DOHH2 (cell line): ENCODE results near the gene CACNB4.

ENCODE experiments used
- EZH2phosphoT487 ChIP-seq: fragments of 200-600 bp; sonication (generic); IDR thresholded peaks from 2 replicates; pipeline ENCODE4 v1.6.1; 2017; ENCODE audit warnings: borderline replicate concordance, mild to moderate bottlenecking, antibody characterized with exemption, low read length, moderate library complexity, mixed read lengths
- TF ChIP-seq, protein P1 (sequence below): fragments of 200-600 bp; sonication (generic); IDR thresholded peaks from one replicate; pipeline ENCODE4 v1.5.1; 2014; ENCODE audit warnings: antibody characterized with exemption, mild to moderate bottlenecking, low read depth, low read length; ENCODE audit not compliant: poor library complexity, severe bottlenecking

DNA sequence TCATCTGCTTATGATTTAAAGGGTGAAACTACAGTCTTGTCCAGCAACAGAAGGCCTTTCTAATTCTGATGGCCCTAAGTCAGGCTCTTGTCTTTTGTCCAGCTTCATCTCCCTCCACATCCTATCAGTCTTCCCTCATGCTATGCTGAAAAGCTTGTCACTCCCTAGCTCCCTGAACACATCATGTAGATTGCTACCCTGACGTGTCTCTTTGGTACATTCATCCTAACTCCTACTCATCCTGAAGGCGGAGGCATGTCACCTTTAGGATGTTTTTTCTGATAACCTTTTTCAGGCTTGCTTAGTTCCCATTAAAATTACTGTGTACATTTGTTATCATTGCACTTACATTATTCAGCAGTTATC, 192.2 kb downstream of the CACNB4 start:
- TF ChIP-seq, protein P1, sequence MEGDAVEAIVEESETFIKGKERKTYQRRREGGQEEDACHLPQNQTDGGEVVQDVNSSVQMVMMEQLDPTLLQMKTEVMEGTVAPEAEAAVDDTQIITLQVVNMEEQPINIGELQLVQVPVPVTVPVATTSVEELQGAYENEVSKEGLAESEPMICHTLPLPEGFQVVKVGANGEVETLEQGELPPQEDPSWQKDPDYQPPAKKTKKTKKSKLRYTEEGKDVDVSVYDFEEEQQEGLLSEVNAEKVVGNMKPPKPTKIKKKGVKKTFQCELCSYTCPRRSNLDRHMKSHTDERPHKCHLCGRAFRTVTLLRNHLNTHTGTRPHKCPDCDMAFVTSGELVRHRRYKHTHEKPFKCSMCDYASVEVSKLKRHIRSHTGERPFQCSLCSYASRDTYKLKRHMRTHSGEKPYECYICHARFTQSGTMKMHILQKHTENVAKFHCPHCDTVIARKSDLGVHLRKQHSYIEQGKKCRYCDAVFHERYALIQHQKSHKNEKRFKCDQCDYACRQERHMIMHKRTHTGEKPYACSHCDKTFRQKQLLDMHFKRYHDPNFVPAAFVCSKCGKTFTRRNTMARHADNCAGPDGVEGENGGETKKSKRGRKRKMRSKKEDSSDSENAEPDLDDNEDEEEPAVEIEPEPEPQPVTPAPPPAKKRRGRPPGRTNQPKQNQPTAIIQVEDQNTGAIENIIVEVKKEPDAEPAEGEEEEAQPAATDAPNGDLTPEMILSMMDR, result no peak
- TF ChIP-seq EZH2phosphoT487, result no peak
